Stimulated activated memory B cell treated with anti-CD40 and anti-IgM and Interleukin-4, amounts not matched to agents 10 μg/mL and 1 μg/mL and 100 μg/mL, for 72 hours (primary cell): Measurements from ENCODE around the gene ESD.

Source experiments
- ATAC-seq: fragments of 150-1000 bp; cut with Tn5 transposase; 2 replicates; pipeline ENCODE4 v1.10.0; 2021
- H3K27ac Mint-ChIP-seq: one replicate; pipeline ENCODE4 v1.8.0; 2022; ENCODE audit warnings: mild to moderate bottlenecking, mixed read lengths
- H3K27me3 Mint-ChIP-seq: one replicate; pipeline ENCODE4 v1.8.0; 2022; ENCODE audit warnings: mixed read lengths
- H3K36me3 Mint-ChIP-seq: one replicate; pipeline ENCODE4 v1.8.0; 2022; ENCODE audit warnings: mixed read lengths
- H3K4me1 Mint-ChIP-seq: one replicate; pipeline ENCODE4 v1.8.0; 2022; ENCODE audit warnings: mixed read lengths
- H3K4me3 Mint-ChIP-seq: one replicate; pipeline ENCODE4 v1.8.0; 2022; ENCODE audit warnings: mild to moderate bottlenecking, moderate library complexity, mixed read lengths
- H3K9me3 Mint-ChIP-seq: one replicate; pipeline ENCODE4 v1.8.0; 2022; ENCODE audit warnings: mixed read lengths

Gene ESD, protein sequence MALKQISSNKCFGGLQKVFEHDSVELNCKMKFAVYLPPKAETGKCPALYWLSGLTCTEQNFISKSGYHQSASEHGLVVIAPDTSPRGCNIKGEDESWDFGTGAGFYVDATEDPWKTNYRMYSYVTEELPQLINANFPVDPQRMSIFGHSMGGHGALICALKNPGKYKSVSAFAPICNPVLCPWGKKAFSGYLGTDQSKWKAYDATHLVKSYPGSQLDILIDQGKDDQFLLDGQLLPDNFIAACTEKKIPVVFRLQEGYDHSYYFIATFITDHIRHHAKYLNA

GRCh38 chr13:46796515-46797474, at the start of gene ESD:
TSS of gene ESD (minus strand) at chr13:46797161. CDS start at chr13:46791413, 5,748 bp downstream.
- peak; percentile 97 for ATAC-seq
- Mint-ChIP-seq H3K27ac (peak within 1 kb of the TSS; percentile 98), H3K27me3 (no peaks in the 10 kb centered on the region), H3K9me3 (no peaks in the 10 kb centered on the region), H3K36me3 (peaks cover 12% of the 10 kb centered on the region), H3K4me3 (peak within 1 kb of the TSS; percentile 93), H3K4me1 (peaks cover 35% of the 10 kb centered on the region)

- H3K9me3 Mint-ChIP-seq, result no peaks in the 10 kb centered on the region
- no peak overlapping the region for H3K4me3 Mint-ChIP-seq
- peaks cover 32% of the 10 kb centered on the region for H3K27me3 Mint-ChIP-seq
- ATAC-seq, result no peak
- no peaks in the 10 kb centered on the region for H3K4me1 Mint-ChIP-seq
- H3K36me3 Mint-ChIP-seq, result no peaks in the 10 kb centered on the region
- H3K27ac Mint-ChIP-seq, result no peak overlapping the region
These were observed 49.8 kb upstream of the ESD start for GRCh38 chr13:46846726-46847125.

DNA sequence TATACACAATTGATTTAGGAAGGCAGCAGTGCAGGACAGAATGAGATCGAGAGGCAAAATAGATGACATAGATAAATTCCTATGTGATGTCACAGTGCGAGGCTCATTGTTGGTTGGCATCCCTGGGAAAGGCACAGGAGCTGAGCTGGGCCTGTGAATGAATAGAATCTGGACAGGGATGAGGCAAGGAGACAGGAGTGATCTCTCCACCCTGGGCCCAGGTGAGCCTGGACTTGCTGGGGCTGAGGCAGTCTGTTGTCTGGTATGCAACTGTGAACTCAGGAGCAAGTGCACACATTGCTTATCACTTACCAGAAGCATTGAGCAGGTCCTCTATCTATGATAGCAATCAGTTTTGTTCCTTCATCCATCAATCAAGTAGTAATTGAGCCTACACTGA, 48.2 kb upstream of the ESD start:
- Mint-ChIP-seq H3K4me1 (peaks cover 7% of the 10 kb centered on the region), H3K27ac (no peak overlapping the region), H3K4me3 (no peak overlapping the region)

GRCh38 chr13:46844431-46844830, 47.5 kb upstream of the ESD start:
- Mint-ChIP-seq H3K9me3 (peaks cover 3% of the 10 kb centered on the region), H3K36me3 (no peaks in the 10 kb centered on the region), H3K4me3 (no peak overlapping the region), H3K4me1 (peaks cover 7% of the 10 kb centered on the region), H3K27me3 (peaks cover 26% of the 10 kb centered on the region), H3K27ac (no peak overlapping the region)
- no peak for ATAC-seq

More for the DNA sequence above, 48.2 kb upstream of the ESD start:
- ATAC-seq, result no peak
- peaks cover 32% of the 10 kb centered on the region for H3K27me3 Mint-ChIP-seq
- H3K36me3 Mint-ChIP-seq, result no peaks in the 10 kb centered on the region
- peaks cover 3% of the 10 kb centered on the region for H3K9me3 Mint-ChIP-seq

GRCh38 chr13:46839399-46839798, 42.4 kb upstream of the ESD start:
- Mint-ChIP-seq H3K4me1 (peaks cover 7% of the 10 kb centered on the region), H3K36me3 (no peaks in the 10 kb centered on the region), H3K9me3 (peaks cover 3% of the 10 kb centered on the region), H3K27ac (no peak overlapping the region), H3K4me3 (no peak overlapping the region), H3K27me3 (peaks cover 9% of the 10 kb centered on the region)
- no peak for ATAC-seq

DNA sequence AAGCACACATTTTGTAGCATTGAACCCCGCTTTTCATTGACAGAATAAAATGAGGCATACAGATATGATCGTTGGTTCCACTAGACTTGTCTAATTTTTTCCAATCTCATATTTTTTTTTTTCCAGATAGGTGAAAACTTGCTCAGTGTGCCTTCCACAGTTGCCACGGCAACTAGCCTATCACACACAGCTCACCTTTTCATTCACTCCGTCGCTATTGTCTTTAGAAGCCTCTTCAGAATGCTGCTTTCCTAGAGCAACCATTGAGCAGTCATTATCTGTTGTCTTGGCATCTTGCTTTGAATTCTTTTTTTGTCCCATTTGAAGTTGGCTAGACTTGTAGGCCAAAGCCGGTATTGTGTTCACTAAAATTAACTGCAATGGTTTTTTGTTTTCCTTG, 37.7 kb upstream of the ESD start:
- no peaks in the 10 kb centered on the region for H3K4me1 Mint-ChIP-seq
- H3K27me3 Mint-ChIP-seq, result no peaks in the 10 kb centered on the region
- H3K36me3 Mint-ChIP-seq, result no peaks in the 10 kb centered on the region
- no peak overlapping the region for H3K27ac Mint-ChIP-seq
- H3K9me3 Mint-ChIP-seq, result no peaks in the 10 kb centered on the region
- H3K4me3 Mint-ChIP-seq, result no peak overlapping the region
- ATAC-seq, result no peak

- no peaks in the 10 kb centered on the region for H3K9me3 Mint-ChIP-seq
- H3K27me3 Mint-ChIP-seq, result peaks cover 21% of the 10 kb centered on the region
- no peak overlapping the region for H3K4me3 Mint-ChIP-seq
- H3K36me3 Mint-ChIP-seq, result no peaks in the 10 kb centered on the region
- H3K4me1 Mint-ChIP-seq, result no peaks in the 10 kb centered on the region
- ATAC-seq, result no peak
- no peak overlapping the region for H3K27ac Mint-ChIP-seq
These were observed 34.7 kb upstream of the ESD start for GRCh38 chr13:46831588-46832194.

DNA sequence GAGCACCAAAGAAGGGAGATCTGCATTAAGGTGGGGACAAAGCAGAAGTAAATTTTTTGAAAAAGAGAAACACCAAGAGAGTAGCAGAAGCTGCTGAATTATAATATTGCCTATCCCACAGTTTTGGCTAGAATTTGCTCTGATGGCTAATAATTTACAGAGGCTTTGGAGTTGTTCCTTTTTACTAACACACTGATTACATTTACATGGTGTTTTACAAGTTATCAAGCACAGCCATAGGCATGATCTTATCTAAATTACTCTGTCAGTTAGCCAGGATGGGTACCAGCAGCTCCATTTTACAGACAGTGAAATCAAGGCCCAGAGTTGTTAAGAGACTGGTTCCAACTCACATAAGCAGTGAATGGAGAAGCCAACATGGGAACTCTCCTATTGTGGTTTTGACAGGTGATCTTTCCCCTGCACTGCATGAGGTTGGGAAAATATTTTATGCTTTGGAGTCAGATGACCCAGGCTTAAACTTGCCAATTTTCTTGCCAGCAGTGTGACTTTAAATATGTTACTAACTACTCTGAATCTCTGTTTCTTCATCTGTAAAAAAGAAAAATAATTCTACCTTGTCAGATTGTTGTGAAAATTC, 33.5 kb upstream of the ESD start:
- no peaks in the 10 kb centered on the region for H3K36me3 Mint-ChIP-seq
- peaks cover 24% of the 10 kb centered on the region for H3K27me3 Mint-ChIP-seq
- no peaks in the 10 kb centered on the region for H3K9me3 Mint-ChIP-seq
- no peaks in the 10 kb centered on the region for H3K4me1 Mint-ChIP-seq
- ATAC-seq, result no peak
- no peak overlapping the region for H3K27ac Mint-ChIP-seq
- H3K4me3 Mint-ChIP-seq, result no peak overlapping the region

DNA sequence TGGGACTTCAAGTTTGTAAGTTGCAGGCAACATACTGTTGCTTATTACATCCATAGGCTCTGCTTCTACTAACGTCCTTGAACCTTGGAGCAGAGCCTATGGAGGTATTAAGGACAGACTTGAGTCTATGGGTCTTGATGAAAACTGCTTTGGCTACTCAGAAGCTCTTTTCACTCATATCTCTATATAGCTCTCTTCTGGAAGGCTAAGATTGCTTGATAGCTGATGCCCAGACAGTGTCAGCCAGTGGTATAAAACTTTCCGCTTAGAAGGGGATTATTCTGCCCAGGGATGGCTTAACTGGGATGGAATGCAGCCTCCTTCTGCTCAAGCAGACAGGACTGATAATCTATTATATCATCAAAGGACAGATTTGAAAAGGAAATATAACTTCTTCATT, 25.6 kb upstream of the ESD start:
- Mint-ChIP-seq H3K27me3 (peaks cover 22% of the 10 kb centered on the region), H3K27ac (no peak overlapping the region), H3K4me3 (no peak overlapping the region), H3K9me3 (no peaks in the 10 kb centered on the region), H3K4me1 (no peaks in the 10 kb centered on the region), H3K36me3 (no peaks in the 10 kb centered on the region)
- no peak for ATAC-seq

- ATAC-seq, result peak; percentile 25
- Mint-ChIP-seq H3K9me3 (no peaks in the 10 kb centered on the region), H3K27me3 (peaks cover 9% of the 10 kb centered on the region), H3K4me1 (no peaks in the 10 kb centered on the region), H3K27ac (no peak overlapping the region), H3K4me3 (no peak overlapping the region), H3K36me3 (no peaks in the 10 kb centered on the region)
These were observed 21.0 kb upstream of the ESD start for GRCh38 chr13:46817838-46818476.

DNA sequence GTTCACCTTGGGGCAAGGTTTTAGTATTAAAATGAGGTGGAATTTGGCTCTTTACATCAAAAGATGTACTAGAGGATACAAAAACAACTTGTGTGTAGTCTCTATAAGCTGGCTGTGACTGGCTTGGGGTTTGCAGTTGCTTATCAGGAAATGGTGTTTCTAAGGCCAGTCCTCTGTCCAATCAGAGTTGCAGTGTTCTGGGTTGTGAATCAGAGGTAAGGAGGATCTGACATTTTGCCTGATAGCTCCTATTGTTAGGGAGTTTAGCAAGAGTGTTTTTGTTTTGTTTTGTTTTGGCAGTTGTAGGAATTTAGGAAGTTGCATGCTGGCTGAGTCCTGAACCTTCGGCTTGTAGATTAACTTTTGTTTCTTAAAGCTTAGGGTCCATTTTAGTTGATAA, 20.1 kb upstream of the ESD start:
- H3K27ac Mint-ChIP-seq, result no peak overlapping the region
- peaks cover 4% of the 10 kb centered on the region for H3K9me3 Mint-ChIP-seq
- peaks cover 16% of the 10 kb centered on the region for H3K27me3 Mint-ChIP-seq
- H3K4me1 Mint-ChIP-seq, result no peaks in the 10 kb centered on the region
- no peak for ATAC-seq
- H3K4me3 Mint-ChIP-seq, result no peak overlapping the region
- H3K36me3 Mint-ChIP-seq, result peaks cover 4% of the 10 kb centered on the region

GRCh38 chr13:46816371-46816770, 19.4 kb upstream of the ESD start:
- Mint-ChIP-seq H3K4me3 (no peak overlapping the region), H3K36me3 (peaks cover 6% of the 10 kb centered on the region), H3K9me3 (peaks cover 6% of the 10 kb centered on the region), H3K27ac (no peak overlapping the region), H3K27me3 (peaks cover 20% of the 10 kb centered on the region), H3K4me1 (no peaks in the 10 kb centered on the region)
- ATAC-seq, result no peak

- Mint-ChIP-seq H3K4me1 (no peaks in the 10 kb centered on the region), H3K4me3 (no peak overlapping the region), H3K27ac (no peak overlapping the region), H3K27me3 (peaks cover 11% of the 10 kb centered on the region), H3K36me3 (peaks cover 6% of the 10 kb centered on the region), H3K9me3 (peaks cover 6% of the 10 kb centered on the region)
- no peak for ATAC-seq
These were observed 15.4 kb upstream of the ESD start for GRCh38 chr13:46812301-46812797.

GRCh38 chr13:46810440-46810839, 13.5 kb upstream of the ESD start:
- ATAC-seq, result no peak
- no peak overlapping the region for H3K27ac Mint-ChIP-seq
- no peak overlapping the region for H3K4me3 Mint-ChIP-seq
- no peaks in the 10 kb centered on the region for H3K4me1 Mint-ChIP-seq
- peaks cover 6% of the 10 kb centered on the region for H3K9me3 Mint-ChIP-seq
- H3K36me3 Mint-ChIP-seq, result peaks cover 6% of the 10 kb centered on the region
- H3K27me3 Mint-ChIP-seq, result peaks cover 11% of the 10 kb centered on the region
